GM12892 (cell line): ENCODE data around the gene MOB3B.

Source experiments
- POLR2A ChIP-seq: IDR thresholded peaks from 2 replicates; pipeline ENCODE4 v1.6.1; 2011; ENCODE audit warnings: low read depth, low read length, control low read depth
- POLR2AphosphoS5 ChIP-seq: IDR thresholded peaks from 2 replicates; pipeline ENCODE4 v1.6.1; 2011; ENCODE audit warnings: low read depth, low read length, control low read depth
- TAF1 ChIP-seq: IDR thresholded peaks from 2 replicates; pipeline ENCODE4 v1.6.1; 2011; ENCODE audit warnings: low read depth, mild to moderate bottlenecking, control low read depth, low read length, borderline replicate concordance

GRCh38 chr9:27475057-27475595, 54.5 kb downstream of the MOB3B start:
- no peak for TF ChIP-seq TAF1
- TF ChIP-seq POLR2A: no peak
- no peak for TF ChIP-seq POLR2AphosphoS5
